Panc1 (cell line): Measurements from ENCODE around the gene EVL. TPM values are rescaled to one million over a fixed set of nuclear protein-coding genes. Genes with fewer than 3 reads are reported as not detected.

Experiments
- ATAC-seq: fragments of 200-7000 bp; cut with Tn5 transposase; 2 replicates; pipeline ENCODE4 v1.9.1; 2020; ENCODE audit warnings: mild to moderate bottlenecking, moderate library complexity
- BruUV-seq: library from RNA; stranded (reverse); fragments of 400-500 nt; replicated peaks from 2 replicates; lab custom pipeline; 2021; lab: Mats Ljungman, UMichigan
- CTCF ChIA-PET: fragments of 300-600 bp; sonication (Branson Sonifier 250); formaldehyde crosslinking; loops from one replicate; lab custom pipeline; 2022; ENCODE audit warnings: antibody characterized with exemption; lab: Charles Lee
- POLR2A ChIA-PET: fragments of 300-600 bp; sonication (Branson Sonifier 250); formaldehyde crosslinking; loops from one replicate; lab custom pipeline; 2022; ENCODE audit warnings: antibody characterized with exemption; lab: Charles Lee
- DNase-seq: peaks from one replicate; pipeline ENCODE4 v3.0.0-alpha.2; 2010; ENCODE audit warnings: low read depth, low spot score
- H3K27ac ChIP-seq: 2 replicates; pipeline ENCODE4 v1.5.1; 2011; ENCODE audit warnings: mild to moderate bottlenecking, low read length, inconsistent platforms
- H3K27me3 ChIP-seq: fragments of 200-500 bp; sonication (Bioruptor generic); 2 replicates; pipeline ENCODE4 v1.6.0; 2014; ENCODE audit warnings: low read length, inconsistent platforms; ENCODE audit not compliant: control insufficient read depth, insufficient read depth
- H3K36me3 ChIP-seq: fragments of 200-500 bp; sonication (Bioruptor generic); 2 replicates; pipeline ENCODE4 v1.5.1; 2014; ENCODE audit warnings: inconsistent platforms, mild to moderate bottlenecking, low read length, moderate library complexity; ENCODE audit not compliant: control insufficient read depth, insufficient read depth
- H3K4me1 ChIP-seq: 2 replicates; pipeline ENCODE4 v1.5.1; 2011; ENCODE audit warnings: inconsistent platforms, mild to moderate bottlenecking, low read length, moderate library complexity; ENCODE audit not compliant: control insufficient read depth, insufficient read depth
- H3K4me3 ChIP-seq, 2 experiments: 2 replicates each; pipeline ENCODE4 v1.5.1; 2011 to 2012; ENCODE audit warnings: low read depth in 2 of 2, low read length in 2 of 2, mild to moderate bottlenecking in 2 of 2, inconsistent platforms in 1 of 2, moderate library complexity in 1 of 2
- H3K9me3 ChIP-seq: fragments of 200-500 bp; sonication (Bioruptor generic); 2 replicates; pipeline ENCODE4 v1.5.1; 2014; ENCODE audit warnings: low read depth, mild to moderate bottlenecking, inconsistent platforms, low read length, moderate library complexity; ENCODE audit not compliant: control insufficient read depth, insufficient read depth
- CTCF ChIP-seq: fragments of 450-650 bp; IDR thresholded peaks from 2 replicates; pipeline ENCODE4 v1.5.1; 2017; ENCODE audit warnings: mild to moderate bottlenecking
- POLR2AphosphoS5 ChIP-seq: IDR thresholded peaks from 2 replicates; pipeline ENCODE4 v1.6.1; 2012; ENCODE audit warnings: mild to moderate bottlenecking, low read depth, low read length, moderate library complexity
- REST ChIP-seq, 2 experiments: IDR thresholded peaks; 2 replicates each; pipeline ENCODE4 v1.6.1; 2011 to 2012; ENCODE audit warnings: low read depth in 2 of 2, control low read depth in 1 of 2, low read length in 1 of 2, mild to moderate bottlenecking in 1 of 2, moderate library complexity in 1 of 2; ENCODE audit not compliant: insufficient read depth in 1 of 2
- SIN3A ChIP-seq: IDR thresholded peaks from 2 replicates; pipeline ENCODE4 v1.6.1; 2012; ENCODE audit warnings: low read depth, mild to moderate bottlenecking, low read length, moderate library complexity, borderline replicate concordance; ENCODE audit not compliant: insufficient read depth
- TCF7L2 ChIP-seq: IDR thresholded peaks from 2 replicates; pipeline ENCODE4 v1.6.1; 2011; ENCODE audit warnings: mild to moderate bottlenecking, low read depth, low read length, inconsistent platforms
- in situ Hi-C: cut with HindIII; loops from 2 replicates; pipeline ENCODE4 v1.10.0; 2016; ENCODE audit warnings: low sequenced_read_pairs, low pct_unique_long_range_greater_than_20kb
- intact Hi-C: fragments of 100-400 bp; cut with micrococcal nuclease; formaldehyde crosslinking; loops from one replicate; pipeline ENCODE4 v1.10.0; 2022; ENCODE audit not compliant: unreplicated experiment
- total RNA-seq: library from RNA; stranded (reverse); gene quantifications from one replicate; pipeline ENCODE4 v1.2.1, GENCODE V29; 2021; ENCODE audit not compliant: unreplicated experiment

EVL gene
- total RNA-seq, 1 experiment from 2014 or later, result 38.3 TPM

- no peak overlapping the region for H3K4me3 ChIP-seq
- ChIA-PET CTCF (no interaction called here), POLR2A (no interaction called here)
- H3K27me3 ChIP-seq, result no peaks in the 10 kb centered on the region
- H3K36me3 ChIP-seq, result no peaks in the 10 kb centered on the region
- BruUV-seq, result no TSS peak
- no peak overlapping the region for H3K27ac ChIP-seq
- no peaks in the 10 kb centered on the region for H3K9me3 ChIP-seq
- in situ Hi-C loops (no loop called here), intact Hi-C loops (no loop called here)
- ATAC-seq, result no peak
- no peak for TF ChIP-seq SIN3A
- no peak for TF ChIP-seq TCF7L2
- no peak for TF ChIP-seq POLR2AphosphoS5
- TF ChIP-seq CTCF, result no peak
- TF ChIP-seq REST (IDR thresholded peaks at IDR 0.05; ENCODE audit: insufficient read depth in 1 of 2, low read depth in 2 of 2, low read length in 1 of 2), result no peak
- no peak for DNase-seq
- no peaks in the 10 kb centered on the region for H3K4me1 ChIP-seq
Observed at GRCh38 chr14:100067481-100067880, 2.3 kb downstream of the EVL start.

GRCh38 chr14:100067971-100068959 lies 3.0 kb downstream of the EVL start:
- Histone ChIP-seq H3K27ac (no peak overlapping the region), H3K9me3 (no peaks in the 10 kb centered on the region), H3K4me3 (no peak overlapping the region), H3K4me1 (no peaks in the 10 kb centered on the region), H3K27me3 (no peaks in the 10 kb centered on the region), H3K36me3 (no peaks in the 10 kb centered on the region)
- in situ Hi-C loops (no loop called here), intact Hi-C loops (no loop called here)
- ChIA-PET POLR2A (no interaction called here), CTCF (interaction anchor here (0.8 kb wide), 1 partner anchor 14 kb away, joined by 3 read pairs; no protein-coding TSS in a partner anchor)
- no TSS peak for BruUV-seq
- DNase-seq, result no peak
- TF ChIP-seq TCF7L2 (no peak), SIN3A (no peak), REST (IDR thresholded peaks at IDR 0.05; ENCODE audit: insufficient read depth in 1 of 2, low read depth in 2 of 2, low read length in 1 of 2) (no peak), CTCF (no peak), POLR2AphosphoS5 (no peak)
- ATAC-seq, result no peak
